Parathyroid adenoma (tissue), 2 donors: Measurements from ENCODE around the gene ROS1.
"Not testable (repeated sequence)": the region's sequence is repeated elsewhere in the genome, so short reads cannot be mapped to it uniquely, and the experiment has no call there.

Experiments used
- H2AFZ ChIP-seq: fragments of 300-600 bp; sonication (generic); one replicate; pipeline ENCODE4 v1.7.0; 2017; ENCODE audit warnings: antibody characterized with exemption, mild to moderate bottlenecking
- H3K27ac ChIP-seq: fragments of 300-600 bp; sonication (generic); one replicate; pipeline ENCODE4 v1.7.0; 2017
- H3K27me3 ChIP-seq: fragments of 300-600 bp; sonication (generic); one replicate; pipeline ENCODE4 v1.7.0; 2017; ENCODE audit warnings: low read length; ENCODE audit not compliant: control insufficient read depth, insufficient read depth
- H3K36me3 ChIP-seq: fragments of 300-600 bp; sonication (generic); one replicate; pipeline ENCODE4 v1.7.0; 2017; ENCODE audit warnings: low read length; ENCODE audit not compliant: control insufficient read depth, insufficient read depth
- H3K4me1 ChIP-seq: fragments of 300-600 bp; sonication (generic); one replicate; pipeline ENCODE4 v1.7.0; 2017; ENCODE audit warnings: control low read depth
- H3K4me2 ChIP-seq: fragments of 300-600 bp; sonication (generic); one replicate; pipeline ENCODE4 v1.7.0; 2017; ENCODE audit warnings: low read length
- H3K4me3 ChIP-seq: fragments of 300-600 bp; sonication (generic); one replicate; pipeline ENCODE4 v1.7.0; 2017; ENCODE audit warnings: low read depth, low read length
- H3K79me2 ChIP-seq: fragments of 300-600 bp; sonication (generic); one replicate; pipeline ENCODE4 v1.7.0; 2017; ENCODE audit warnings: control low read depth
- H3K9ac ChIP-seq: fragments of 300-600 bp; sonication (generic); one replicate; pipeline ENCODE4 v1.7.0; 2017; ENCODE audit warnings: mild to moderate bottlenecking
- H3K9me3 ChIP-seq: fragments of 300-600 bp; sonication (generic); one replicate; pipeline ENCODE4 v1.7.0; 2017; ENCODE audit warnings: low read length; ENCODE audit not compliant: control insufficient read depth
- CTCF ChIP-seq: fragments of 300-600 bp; sonication (generic); IDR thresholded peaks from one replicate; pipeline ENCODE4 v1.7.0; 2017; ENCODE audit warnings: antibody characterized with exemption, mild to moderate bottlenecking
- donor health status: primary hyperparathyroidism.

ROS1 gene

GRCh38 chr6:117264692-117265409, 160.9 kb downstream of the ROS1 start:
- H3K9me3 ChIP-seq = no peaks in the 10 kb centered on the region
- H3K4me3 ChIP-seq = peak overlapping the region; percentile 57
- peaks cover 6% of the 10 kb centered on the region for H3K27me3 ChIP-seq
- no peaks in the 10 kb centered on the region for H3K4me1 ChIP-seq
- H3K4me2 ChIP-seq = peak overlapping the region; percentile 72
- H3K9ac ChIP-seq = no peak overlapping the region
- no peak overlapping the region for H3K27ac ChIP-seq
- no peak for TF ChIP-seq CTCF
- no peaks in the 10 kb centered on the region for H3K36me3 ChIP-seq
- peak overlapping the region; percentile 1 for H2AFZ ChIP-seq
- H3K79me2 ChIP-seq = no peaks in the 10 kb centered on the region

- H3K27me3 ChIP-seq = peaks cover 6% of the 10 kb centered on the region
- H3K4me1 ChIP-seq = no peaks in the 10 kb centered on the region
- no peak for TF ChIP-seq CTCF
- no peak overlapping the region for H3K9ac ChIP-seq
- no peaks in the 10 kb centered on the region for H3K79me2 ChIP-seq
- H2AFZ ChIP-seq = peak overlapping the region; percentile 1
- peak overlapping the region; percentile 72 for H3K4me2 ChIP-seq
- no peaks in the 10 kb centered on the region for H3K36me3 ChIP-seq
- H3K4me3 ChIP-seq = peak overlapping the region; percentile 57
- no peaks in the 10 kb centered on the region for H3K9me3 ChIP-seq
- H3K27ac ChIP-seq = no peak overlapping the region
These were observed 161.4 kb downstream of the ROS1 start for GRCh38 chr6:117264369-117264691.

GRCh38 chr6:117263353-117263927, 162.3 kb downstream of the ROS1 start:
- Histone ChIP-seq H3K4me1 (no peaks in the 10 kb centered on the region), H3K9me3 (no peaks in the 10 kb centered on the region), H3K79me2 (no peaks in the 10 kb centered on the region), H3K27ac (no peak overlapping the region), H3K27me3 (peaks cover 6% of the 10 kb centered on the region), H3K4me3 (no peak overlapping the region), H3K4me2 (no peak overlapping the region), H3K36me3 (no peaks in the 10 kb centered on the region), H3K9ac (no peak overlapping the region), H2AFZ (no peak overlapping the region)
- TF ChIP-seq CTCF = no peak

GRCh38 chr6:117262799-117263198, 162.9 kb downstream of the ROS1 start:
- no peak overlapping the region for H3K9ac ChIP-seq
- TF ChIP-seq CTCF = no peak
- H3K36me3 ChIP-seq = no peaks in the 10 kb centered on the region
- no peak overlapping the region for H3K4me2 ChIP-seq
- H2AFZ ChIP-seq = no peak overlapping the region
- H3K79me2 ChIP-seq = no peaks in the 10 kb centered on the region
- peaks cover 6% of the 10 kb centered on the region for H3K27me3 ChIP-seq
- no peak overlapping the region for H3K27ac ChIP-seq
- no peak overlapping the region for H3K4me3 ChIP-seq
- no peaks in the 10 kb centered on the region for H3K4me1 ChIP-seq
- H3K9me3 ChIP-seq = no peaks in the 10 kb centered on the region

- no peak overlapping the region for H3K4me2 ChIP-seq
- no peaks in the 10 kb centered on the region for H3K27me3 ChIP-seq
- H3K4me3 ChIP-seq = no peak overlapping the region
- H3K9ac ChIP-seq = no peak overlapping the region
- TF ChIP-seq CTCF = no peak
- H3K4me1 ChIP-seq = no peaks in the 10 kb centered on the region
- H3K36me3 ChIP-seq = no peaks in the 10 kb centered on the region
- no peaks in the 10 kb centered on the region for H3K79me2 ChIP-seq
- no peaks in the 10 kb centered on the region for H3K9me3 ChIP-seq
- H3K27ac ChIP-seq = no peak overlapping the region
- no peak overlapping the region for H2AFZ ChIP-seq
These were observed 172.0 kb downstream of the ROS1 start for GRCh38 chr6:117253785-117254184.

- H2AFZ ChIP-seq, H3K27me3 ChIP-seq, H3K27ac ChIP-seq, H3K4me3 ChIP-seq, H3K4me2 ChIP-seq, H3K36me3 ChIP-seq, H3K9ac ChIP-seq, H3K4me1 ChIP-seq, H3K9me3 ChIP-seq, H3K79me2 ChIP-seq: not testable (repeated sequence)
These were observed 180.8 kb downstream of the ROS1 start for GRCh38 chr6:117244979-117245378.

GRCh38 chr6:117244571-117244970, 181.2 kb downstream of the ROS1 start:
- not testable (repeated sequence) for H3K4me1 ChIP-seq, H3K36me3 ChIP-seq, H3K9ac ChIP-seq, H3K4me3 ChIP-seq, H3K4me2 ChIP-seq, H3K79me2 ChIP-seq, H3K27ac ChIP-seq, H2AFZ ChIP-seq, H3K27me3 ChIP-seq, H3K9me3 ChIP-seq
